IMR-90 (cell line): ENCODE measurements around the gene SLC9A9. TPM values are rescaled to one million over a fixed set of nuclear protein-coding genes. Genes with fewer than 3 reads are reported as not detected.

Source experiments
- ATAC-seq: fragments of 200-7000 bp; cut with Tn5 transposase; 2 replicates; pipeline ENCODE4 v1.9.1; 2020; ENCODE audit warnings: low read depth, mild to moderate bottlenecking, moderate library complexity
- BruUV-seq: library from RNA; stranded (reverse); fragments of 400-500 nt; replicated peaks from 2 replicates; lab custom pipeline; 2021; lab: Mats Ljungman, UMichigan
- CTCF ChIA-PET: fragments of 300-600 bp; formaldehyde crosslinking; extraction: SDS; loops from one replicate; lab custom pipeline; 2021; ENCODE audit warnings: antibody characterized with exemption; lab: Yijun Ruan, JAX
- POLR2A ChIA-PET: fragments of 300-600 bp; sonication (Branson Sonifier 250); formaldehyde crosslinking; loops from one replicate; lab custom pipeline; 2022; ENCODE audit warnings: antibody characterized with exemption; ENCODE audit not compliant: unreplicated experiment; lab: Charles Lee
- DNase-seq: peaks from one replicate; pipeline ENCODE4 v3.0.0; 2013
- H2AFZ ChIP-seq: replicated peaks from 2 replicates; pipeline ENCODE3; 2013; ENCODE audit warnings: low read length, mild to moderate bottlenecking; ENCODE audit not compliant: poor library complexity
- H2AK5ac ChIP-seq: 2 replicates; pipeline ENCODE4 v1.6.1; 2013; ENCODE audit warnings: low read depth, low read length, inconsistent platforms
- H2AK9ac ChIP-seq: replicated peaks from 2 replicates; pipeline ENCODE3; 2013; ENCODE audit warnings: mild to moderate bottlenecking, low read depth, low read length, moderate library complexity; ENCODE audit not compliant: poor library complexity
- H2BK120ac ChIP-seq: 2 replicates; pipeline ENCODE4 v1.6.1; 2013; ENCODE audit warnings: low read depth, low read length, inconsistent platforms
- H2BK15ac ChIP-seq: 3 replicates; pipeline ENCODE4 v1.6.1; 2013; ENCODE audit warnings: low read depth, low read length, inconsistent platforms
- H2BK20ac ChIP-seq: 2 replicates; pipeline ENCODE4 v1.6.1; 2013; ENCODE audit warnings: low read depth, mild to moderate bottlenecking, inconsistent platforms, low read length, moderate library complexity
- H2BK5ac ChIP-seq: 2 replicates; pipeline ENCODE4 v1.6.1; 2013; ENCODE audit warnings: mild to moderate bottlenecking, low read depth, low read length, inconsistent platforms; ENCODE audit not compliant: poor library complexity, severe bottlenecking
- H3K14ac ChIP-seq: replicated peaks from 2 replicates; pipeline ENCODE4 v1.6.1; 2013; ENCODE audit warnings: low read depth, low read length, inconsistent platforms
- H3K18ac ChIP-seq: 2 replicates; pipeline ENCODE4 v1.6.1; 2013; ENCODE audit warnings: low read depth, low read length, control low read depth
- H3K23ac ChIP-seq: 2 replicates; pipeline ENCODE4 v1.6.1; 2013; ENCODE audit warnings: low read depth, low read length, inconsistent platforms
- H3K27ac ChIP-seq: 2 replicates; pipeline ENCODE4 v1.5.1; 2013; ENCODE audit warnings: mild to moderate bottlenecking, control low read depth, low read length; ENCODE audit not compliant: insufficient read depth
- H3K27me3 ChIP-seq: 2 replicates; pipeline ENCODE4 v1.6.1; 2013; ENCODE audit warnings: low read length; ENCODE audit not compliant: control insufficient read depth, insufficient read depth
- H3K36me3 ChIP-seq: 2 replicates; pipeline ENCODE4 v1.6.1; 2013; ENCODE audit warnings: low read length, mixed read lengths; ENCODE audit not compliant: control insufficient read depth, insufficient read depth
- H3K4ac ChIP-seq: 2 replicates; pipeline ENCODE4 v1.6.1; 2013; ENCODE audit warnings: low read depth, low read length, inconsistent platforms
- H3K4me1 ChIP-seq: 2 replicates; pipeline ENCODE4 v1.6.1; 2013; ENCODE audit warnings: low read length, mixed read lengths; ENCODE audit not compliant: control insufficient read depth, insufficient read depth
- H3K4me2 ChIP-seq: 2 replicates; pipeline ENCODE4 v1.6.1; 2013; ENCODE audit warnings: low read depth, mild to moderate bottlenecking, control low read depth, low read length, moderate library complexity
- H3K4me3 ChIP-seq: 2 replicates; pipeline ENCODE4 v1.5.1; 2013; ENCODE audit warnings: low read depth, mild to moderate bottlenecking, control low read depth, low read length, moderate library complexity; ENCODE audit not compliant: insufficient read depth
- H3K56ac ChIP-seq: 2 replicates; pipeline ENCODE4 v1.6.1; 2013; ENCODE audit warnings: low read length, inconsistent platforms; ENCODE audit not compliant: insufficient read depth; ENCODE audit errors: extremely low read depth
- H3K79me1 ChIP-seq, 2 experiments: 2 replicates each; pipeline ENCODE4 v1.6.1; 2013; ENCODE audit warnings: low read length in 2 of 2, inconsistent platforms in 1 of 2, low read depth in 1 of 2
- H3K9ac ChIP-seq: 2 replicates; pipeline ENCODE4 v1.6.1; 2013; ENCODE audit warnings: low read depth, low read length, control low read depth
- H3K9me1 ChIP-seq: 2 replicates; pipeline ENCODE4 v1.6.1; 2013; ENCODE audit warnings: low read length, inconsistent platforms; ENCODE audit not compliant: insufficient read depth
- H3K9me3 ChIP-seq: 2 replicates; pipeline ENCODE4 v1.6.1; 2013; ENCODE audit warnings: low read length; ENCODE audit not compliant: control insufficient read depth, insufficient read depth
- H4K20me1 ChIP-seq: 2 replicates; pipeline ENCODE4 v1.6.1; 2013; ENCODE audit warnings: low read length, inconsistent platforms; ENCODE audit not compliant: insufficient read depth
- H4K5ac ChIP-seq: 2 replicates; pipeline ENCODE4 v1.6.1; 2013; ENCODE audit warnings: mild to moderate bottlenecking, low read depth, low read length, control low read depth
- H4K8ac ChIP-seq, 2 experiments: 2 replicates each; pipeline ENCODE4 v1.6.1; 2013; ENCODE audit warnings: low read depth in 2 of 2, low read length in 2 of 2, control low read depth in 1 of 2, inconsistent platforms in 1 of 2
- H4K91ac ChIP-seq: 2 replicates; pipeline ENCODE4 v1.6.1; 2013; ENCODE audit warnings: low read depth, low read length, inconsistent platforms; ENCODE audit not compliant: insufficient read depth
- BHLHE40 ChIP-seq: fragments of 150-350 bp; IDR thresholded peaks from 2 replicates; pipeline ENCODE4 v1.6.1; 2016; ENCODE audit warnings: mild to moderate bottlenecking, low read depth, low read length
- CEBPB ChIP-seq: IDR thresholded peaks from 2 replicates; pipeline ENCODE4 v1.6.1; 2012; ENCODE audit warnings: low read depth, low read length, improper control_type of control experiment
- CHD1 ChIP-seq: IDR thresholded peaks from 2 replicates; pipeline ENCODE4 v1.6.1; 2012; ENCODE audit warnings: low read depth, low read length, improper control_type of control experiment
- CTCF ChIP-seq: conservative IDR thresholded peaks from 2 replicates; pipeline ENCODE4 v1.5.1; 2012; ENCODE audit warnings: mild to moderate bottlenecking, low read depth, low read length, improper control_type of control experiment
- ELK1 ChIP-seq: fragments of 150-350 bp; IDR thresholded peaks from 2 replicates; pipeline ENCODE4 v1.6.1; 2016; ENCODE audit warnings: low read depth, mild to moderate bottlenecking, low read length, moderate library complexity, borderline replicate concordance
- FOS ChIP-seq: fragments of 150-350 bp; IDR thresholded peaks from 2 replicates; pipeline ENCODE4 v1.6.1; 2016; ENCODE audit warnings: low read depth, low read length
- MAFK ChIP-seq: IDR thresholded peaks from 2 replicates; pipeline ENCODE4 v1.6.1; 2012; ENCODE audit warnings: low read depth, low read length, improper control_type of control experiment
- MAZ ChIP-seq: IDR thresholded peaks from 2 replicates; pipeline ENCODE4 v1.6.1; 2012; ENCODE audit warnings: low read depth, mild to moderate bottlenecking, low read length, improper control_type of control experiment, moderate library complexity, borderline replicate concordance
- MXI1 ChIP-seq: IDR thresholded peaks from 2 replicates; pipeline ENCODE4 v1.6.1; 2012; ENCODE audit warnings: low read depth, mild to moderate bottlenecking, low read length, moderate library complexity, borderline replicate concordance
- NFE2L2 ChIP-seq: fragments of 150-350 bp; IDR thresholded peaks from 2 replicates; pipeline ENCODE4 v1.6.1; 2016; ENCODE audit warnings: low read depth, mild to moderate bottlenecking, low read length
- POLR2A ChIP-seq: IDR thresholded peaks from 2 replicates; pipeline ENCODE4 v1.6.1; 2012; ENCODE audit warnings: mild to moderate bottlenecking, low read depth, low read length
- RAD21 ChIP-seq: IDR thresholded peaks from 2 replicates; pipeline ENCODE4 v1.6.1; 2012; ENCODE audit warnings: low read length, improper control_type of control experiment
- RCOR1 ChIP-seq: IDR thresholded peaks from 2 replicates; pipeline ENCODE4 v1.6.1; 2012; ENCODE audit warnings: mild to moderate bottlenecking, low read length, improper control_type of control experiment; ENCODE audit not compliant: insufficient replicate concordance
- RFX5 ChIP-seq: IDR thresholded peaks from 2 replicates; pipeline ENCODE4 v1.8.0; 2012; ENCODE audit warnings: low read depth, mild to moderate bottlenecking, low read length, moderate library complexity
- SMC3 ChIP-seq: fragments of 150-350 bp; IDR thresholded peaks from 2 replicates; pipeline ENCODE4 v1.6.1; 2016; ENCODE audit warnings: low read depth, mild to moderate bottlenecking, antibody characterized with exemption, low read length, moderate library complexity
- USF2 ChIP-seq: fragments of 150-350 bp; IDR thresholded peaks from 2 replicates; pipeline ENCODE4 v1.6.1; 2017; ENCODE audit warnings: mild to moderate bottlenecking, antibody characterized with exemption, low read length, low read depth
- WGBS, 2 experiments: methylation state at CpG; one replicate each; pipeline versions ENCODE4 v1.1.5 to v1.1.7; 2013; ENCODE audit warnings: missing lambda C conversion rate in 2 of 2; ENCODE audit not compliant: insufficient read length in 1 of 2; ENCODE audit errors: extremely low coverage in 2 of 2; 5-methylcytosine and 5-hydroxymethylcytosine counted together
- dilution Hi-C: fragments of 300-500 bp; cut with HindIII; formaldehyde crosslinking; loops from one replicate; pipeline ENCODE4 v1.14.3; 2018; ENCODE audit warnings: low sequenced_read_pairs; ENCODE audit not compliant: unreplicated experiment
- in situ Hi-C: fragments of 300-500 bp; cut with MboI; formaldehyde crosslinking; loops from 3 replicates; pipeline ENCODE4 v1.14.3; 2019; ENCODE audit warnings: low sequenced_read_pairs, inconsistent platforms, mixed read lengths
- intact Hi-C: fragments of 100-400 bp; cut with micrococcal nuclease; formaldehyde crosslinking; loops from 2 replicates; pipeline ENCODE4 v1.10.0; 2022
- polyA plus RNA-seq, 3 experiments: library from polyadenylated mRNA; depleted of rRNA; stranded (reverse); fragments of >200 nt; gene quantifications; 2 replicates each; pipeline ENCODE4 v1.2.3, GENCODE V29; 2012; ENCODE audit warnings: low replicate concordance in 1 of 3
- total RNA-seq: library from RNA; depleted of rRNA; stranded (reverse); fragments of >200 nt; gene quantifications from 2 replicates; pipeline ENCODE4 v1.2.3, GENCODE V29; 2012

Gene SLC9A9
- total and polyA plus RNA-seq, 2 of the 4 experiments (the other 2 are of a cell fraction): 1.4 to 2.3 TPM

GRCh38 chr3:143337387-143337786 lies 510.9 kb downstream of the SLC9A9 start:
- Histone ChIP-seq H2AFZ (peak overlapping the region; percentile 10), H2AK9ac (no peak overlapping the region), H2AK5ac (no peak overlapping the region), H3K27me3 (no peaks in the 10 kb centered on the region), H2BK120ac (no peak overlapping the region), H3K4me2 (no peak overlapping the region), H4K8ac (no peak overlapping the region), H3K4ac (no peak overlapping the region), H4K20me1 (no peaks in the 10 kb centered on the region), H3K14ac (no peak overlapping the region), H4K5ac (no peak overlapping the region), H3K18ac (no peak overlapping the region), H4K91ac (no peak overlapping the region), H2BK20ac (no peak overlapping the region), H3K56ac (no peak overlapping the region), H3K27ac (no peak overlapping the region), H3K79me1 (no peaks in the 10 kb centered on the region), H2BK15ac (no peak overlapping the region), H3K23ac (no peak overlapping the region), H3K36me3 (no peaks in the 10 kb centered on the region), H3K9me1 (no peaks in the 10 kb centered on the region), H3K4me3 (no peak overlapping the region), H3K4me1 (no peaks in the 10 kb centered on the region), H3K9ac (no peak overlapping the region), H2BK5ac (no peak overlapping the region), H3K9me3 (no peaks in the 10 kb centered on the region)
- intact Hi-C loops: no loop called here
- ChIA-PET CTCF (no interaction called here), POLR2A (no interaction called here)
- ATAC-seq (no peak), DNase-seq (no peak)
- in situ Hi-C loops: no loop called here
- no CpG with 5 or more reads among the region's 2 CpGs for WGBS, 2 experiments
- TF ChIP-seq BHLHE40 (no peak), CEBPB (no peak), NFE2L2 (no peak), FOS (no peak), USF2 (no peak), MXI1 (no peak), CHD1 (no peak), CTCF (no peak), RAD21 (no peak), SMC3 (no peak), MAZ (no peak), MAFK (no peak), RFX5 (no peak), POLR2A (no peak), RCOR1 (no peak), ELK1 (no peak)
- dilution Hi-C loops: no loop called here
- BruUV-seq: no TSS peak
